GM23248 (cell line): ENCODE data around the gene CDH1. TPM values are rescaled to one million over a fixed set of nuclear protein-coding genes. Genes with fewer than 3 reads are reported as not detected.

Experiments used
- DNase-seq: peaks from one replicate; pipeline ENCODE4 v3.0.0-alpha.2; 2015
- H2AFZ ChIP-seq: fragments of 200-600 bp; sonication (generic); 2 replicates; pipeline ENCODE4 v1.6.1; 2016; ENCODE audit warnings: antibody characterized with exemption
- H3F3A ChIP-seq: fragments of 200-600 bp; sonication (generic); 2 replicates; pipeline ENCODE4 v1.6.1; 2016; ENCODE audit warnings: mild to moderate bottlenecking, antibody characterized with exemption, mixed run types; ENCODE audit not compliant: insufficient read depth
- H3K27ac ChIP-seq: fragments of 200-600 bp; sonication (generic); 2 replicates; pipeline ENCODE4 v1.5.1; 2016; ENCODE audit warnings: mild to moderate bottlenecking
- H3K27me3 ChIP-seq: fragments of 200-600 bp; sonication (generic); replicated peaks from 2 replicates; pipeline ENCODE4 v1.6.1; 2016; ENCODE audit warnings: mild to moderate bottlenecking; ENCODE audit not compliant: insufficient read depth
- H3K36me3 ChIP-seq: fragments of 200-600 bp; sonication (generic); 2 replicates; pipeline ENCODE4 v1.6.1; 2016; ENCODE audit warnings: low read depth, mild to moderate bottlenecking
- H3K4me1 ChIP-seq: fragments of 200-600 bp; sonication (generic); 2 replicates; pipeline ENCODE4 v1.6.1; 2016; ENCODE audit warnings: mild to moderate bottlenecking; ENCODE audit not compliant: insufficient read depth
- H3K4me2 ChIP-seq: fragments of 200-600 bp; sonication (generic); one replicate; pipeline ENCODE4 v1.6.1; 2016; ENCODE audit warnings: mild to moderate bottlenecking; ENCODE audit not compliant: unreplicated experiment
- H3K4me3 ChIP-seq: fragments of 200-600 bp; sonication (generic); 2 replicates; pipeline ENCODE4 v1.5.1; 2016; ENCODE audit warnings: mild to moderate bottlenecking
- H3K79me2 ChIP-seq: fragments of 200-600 bp; sonication (generic); 2 replicates; pipeline ENCODE4 v1.6.1; 2016; ENCODE audit warnings: mild to moderate bottlenecking; ENCODE audit not compliant: insufficient read depth
- H3K9ac ChIP-seq: fragments of 200-600 bp; sonication (generic); 2 replicates; pipeline ENCODE4 v1.6.1; 2016; ENCODE audit warnings: mild to moderate bottlenecking
- H3K9me2 ChIP-seq: fragments of 200-600 bp; sonication (generic); 2 replicates; pipeline ENCODE4 v1.6.1; 2016; ENCODE audit warnings: mixed run types, mild to moderate bottlenecking, moderate library complexity; ENCODE audit not compliant: insufficient read depth
- H3K9me3 ChIP-seq: fragments of 200-600 bp; sonication (generic); one replicate; pipeline ENCODE4 v1.6.1; 2017; ENCODE audit warnings: low read depth
- H4K20me1 ChIP-seq: fragments of 200-600 bp; sonication (generic); 2 replicates; pipeline ENCODE4 v1.6.0; 2016; ENCODE audit not compliant: insufficient read depth
- EZH2 ChIP-seq: fragments of 200-600 bp; sonication (generic); IDR thresholded peaks from 2 replicates; pipeline ENCODE4 v1.6.1; 2018; ENCODE audit warnings: antibody characterized with exemption, mild to moderate bottlenecking; ENCODE audit not compliant: insufficient read depth, poor library complexity, severe bottlenecking
- EZH2phosphoT487 ChIP-seq: fragments of 200-600 bp; sonication (generic); IDR thresholded peaks from 2 replicates; pipeline ENCODE4 v1.6.1; 2018; ENCODE audit warnings: antibody characterized with exemption, moderate library complexity, mild to moderate bottlenecking, low read depth; ENCODE audit not compliant: insufficient read depth
- whole genome bisulfite sequencing, 2 experiments: methylation state at CpG; one replicate each; pipeline ENCODE4 v1.1.6; 2015 to 2017; ENCODE audit warnings: low lambda C conversion rate in 2 of 2, low coverage in 1 of 2; ENCODE audit errors: missing lambda C conversion rate in 2 of 2; 5-methylcytosine and 5-hydroxymethylcytosine counted together
- in situ Hi-C: fragments of 300-500 bp; cut with MboI; formaldehyde crosslinking; loops from 2 replicates; pipeline ENCODE4 v1.15.0; 2020
- polyA plus RNA-seq: library from polyadenylated mRNA; unstranded; fragments of >200 nt; fragmentation: Nextera tagmentation; extraction: Ambion mirVana; gene quantifications from 2 replicates; pipeline ENCODE4 v1.2.1, GENCODE V29; 2016
- total RNA-seq: library from RNA; depleted of rRNA; stranded (reverse); fragments of >200 nt; shearing (Covaris generic); gene quantifications from 2 replicates; pipeline ENCODE4 v1.2.3, GENCODE V29; 2014

The CDH1 gene
- total and polyA plus RNA-seq, 2 experiments from 2014 or later: 0.04 TPM; not detected in 1

DNA sequence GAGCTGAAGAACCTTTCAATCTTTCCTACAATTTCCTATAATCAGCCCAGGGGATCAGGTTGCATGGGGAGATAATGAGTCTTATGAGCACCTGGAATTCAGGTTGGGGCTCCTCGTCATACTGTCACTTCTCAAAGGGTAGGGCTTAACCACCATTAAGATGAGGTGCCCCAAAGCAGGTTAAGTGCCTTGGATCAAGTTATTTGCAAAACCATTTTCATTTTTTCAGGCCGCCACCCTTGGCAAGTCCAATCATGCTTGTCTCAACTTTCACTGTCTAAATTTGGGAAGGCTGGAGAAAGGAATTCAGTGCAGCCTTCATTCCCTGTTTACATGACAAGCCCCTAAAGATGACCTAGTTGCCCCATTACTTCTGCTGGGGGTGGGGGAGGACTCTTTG is 61.3 kb downstream of the CDH1 start:
- Histone ChIP-seq H4K20me1 (no peaks in the 10 kb centered on the region), H3K9ac (no peak overlapping the region), H3K9me2 (no peaks in the 10 kb centered on the region), H3K79me2 (no peaks in the 10 kb centered on the region), H2AFZ (no peak overlapping the region), H3K36me3 (no peaks in the 10 kb centered on the region), H3K4me1 (no peaks in the 10 kb centered on the region), H3K27me3 (peaks cover 2% of the 10 kb centered on the region; the same call in 1 of the 2 replicates), H3F3A (0 out of 2 replicates have a peak, but pooled peaks cover 14% of the 10 kb centered on the region), H3K9me3 (no peaks in the 10 kb centered on the region), H3K4me2 (no peak overlapping the region), H3K27ac (no peak overlapping the region), H3K4me3 (no peak overlapping the region)
- 43 to 58% methylated on average over 2 of the region's 2 CpGs for WGBS, 2 experiments
- in situ Hi-C loops: no loop called here
- DNase-seq: no peak
- TF ChIP-seq EZH2 (no peak), EZH2phosphoT487 (no peak)

DNA sequence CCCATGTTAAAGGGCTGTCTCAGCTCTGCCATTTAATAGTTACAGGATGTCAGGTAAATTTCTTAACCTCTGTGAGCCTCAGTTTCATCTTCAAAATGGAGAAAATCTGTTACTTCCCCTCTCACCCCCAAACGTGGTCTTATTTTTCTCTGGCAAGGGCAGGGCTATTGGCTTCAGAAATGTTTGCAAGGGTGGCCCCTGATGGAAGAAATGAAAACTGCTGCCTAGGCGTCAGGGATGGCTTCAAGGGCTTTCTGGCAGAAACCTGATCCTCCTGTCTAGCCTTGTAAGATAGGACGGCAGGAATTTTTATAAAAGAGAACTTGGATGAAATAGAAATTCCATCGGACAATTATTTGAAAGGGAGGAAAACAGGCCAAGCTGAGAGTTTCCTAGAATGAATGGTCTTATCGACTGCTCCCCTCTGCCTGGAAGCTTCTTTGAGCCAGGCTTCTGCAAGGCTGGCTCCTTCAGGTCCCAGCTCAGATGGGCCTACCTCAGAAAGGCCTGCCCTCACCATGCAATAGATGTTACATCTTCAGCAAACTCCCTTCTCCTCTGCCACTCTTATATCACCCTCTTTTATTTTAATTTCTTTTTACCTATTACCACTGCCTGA is 63.3 kb downstream of the CDH1 start:
- in situ Hi-C loops: loop anchor here (10.0 kb wide), 1 partner anchor 206 kb away; no protein-coding TSS in a partner anchor
- Histone ChIP-seq H3K79me2 (no peaks in the 10 kb centered on the region), H3K9me2 (no peaks in the 10 kb centered on the region), H3K9ac (no peak overlapping the region), H3K36me3 (no peaks in the 10 kb centered on the region), H4K20me1 (no peaks in the 10 kb centered on the region), H3K27me3 (no peaks in the 10 kb centered on the region; the same call in 1 of the 2 replicates), H3K4me3 (no peak overlapping the region), H3K4me2 (no peak overlapping the region), H3K27ac (no peak overlapping the region), H3F3A (0 out of 2 replicates have a peak, but pooled peaks cover 14% of the 10 kb centered on the region), H2AFZ (no peak overlapping the region), H3K4me1 (no peaks in the 10 kb centered on the region), H3K9me3 (no peaks in the 10 kb centered on the region)
- TF ChIP-seq EZH2phosphoT487 (no peak), EZH2 (no peak)
- 11 to 14% methylated on average over 5 of the region's 5 CpGs for WGBS, 2 experiments
- DNase-seq: peak; percentile 79

GRCh38 chr16:68802190-68802589 is 65.1 kb downstream of the CDH1 start:
- 0 out of 2 replicates have a peak, but pooled peaks cover 14% of the 10 kb centered on the region for H3F3A ChIP-seq
- no peaks in the 10 kb centered on the region for H3K9me3 ChIP-seq
- H3K9me2 ChIP-seq: no peaks in the 10 kb centered on the region
- TF ChIP-seq EZH2 (no peak), EZH2phosphoT487 (no peak)
- no peaks in the 10 kb centered on the region for H4K20me1 ChIP-seq
- no peak overlapping the region for H3K4me3 ChIP-seq
- H3K36me3 ChIP-seq: no peaks in the 10 kb centered on the region
- no peak overlapping the region for H3K27ac ChIP-seq
- no peaks in the 10 kb centered on the region for H3K4me1 ChIP-seq
- no peak overlapping the region for H3K4me2 ChIP-seq
- no peak overlapping the region for H3K9ac ChIP-seq
- peak; percentile 13 for DNase-seq
- 77 to 90% methylated on average over 7 of the region's 7 CpGs for WGBS, 2 experiments
- in situ Hi-C loops: loop anchor here (10.0 kb wide), 1 partner anchor 207 kb away; no protein-coding TSS in a partner anchor
- H3K27me3 ChIP-seq: no peaks in the 10 kb centered on the region; the same call in 1 of the 2 replicates
- no peaks in the 10 kb centered on the region for H3K79me2 ChIP-seq
- no peak overlapping the region for H2AFZ ChIP-seq

DNA sequence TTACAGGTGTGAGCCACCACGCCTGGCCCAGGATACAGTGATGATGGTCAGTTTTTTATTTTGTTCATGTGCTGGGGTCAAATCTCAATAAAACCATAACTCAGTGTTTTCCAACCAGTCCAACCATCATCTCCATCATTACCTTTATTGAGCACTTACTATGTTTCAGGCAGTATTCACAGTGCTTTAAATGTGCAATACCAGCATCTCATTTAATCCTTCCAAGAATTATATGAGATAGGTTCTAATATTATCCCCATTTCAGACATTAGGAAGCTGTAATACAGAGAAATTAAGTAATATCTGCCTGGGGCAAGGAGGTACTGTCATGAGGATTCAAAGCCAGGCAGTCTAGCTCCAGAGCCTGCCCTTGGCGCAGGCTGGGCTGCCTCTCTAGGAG is 69.3 kb downstream of the CDH1 start:
- H3K27me3 ChIP-seq: no peaks in the 10 kb centered on the region; the same call in 1 of the 2 replicates
- H2AFZ ChIP-seq: no peak overlapping the region
- DNase-seq: no peak
- H3K4me2 ChIP-seq: no peak overlapping the region
- 0 out of 2 replicates have a peak, but pooled peaks cover 6% of the 10 kb centered on the region for H3F3A ChIP-seq
- whole genome bisulfite sequencing, 2 experiments: 59 to 70% methylated on average over 2 of the region's 2 CpGs
- no peak for TF ChIP-seq EZH2
- no peak for TF ChIP-seq EZH2phosphoT487
- in situ Hi-C loops: loop anchor here (10.0 kb wide), 1 partner anchor 212 kb away; no protein-coding TSS in a partner anchor
- H3K27ac ChIP-seq: no peak overlapping the region
- H4K20me1 ChIP-seq: no peaks in the 10 kb centered on the region
- no peak overlapping the region for H3K9ac ChIP-seq
- H3K9me3 ChIP-seq: no peaks in the 10 kb centered on the region
- no peak overlapping the region for H3K4me3 ChIP-seq
- H3K36me3 ChIP-seq: no peaks in the 10 kb centered on the region
- no peaks in the 10 kb centered on the region for H3K79me2 ChIP-seq
- no peaks in the 10 kb centered on the region for H3K9me2 ChIP-seq
- H3K4me1 ChIP-seq: no peaks in the 10 kb centered on the region
